IPS-NIHi7 (cell line): ENCODE data around the gene SERPINB4.
A peak's percentile ranks its signal among the peaks of the same experiment; 100 is the strongest.
"Not testable (repeated sequence)": the region's sequence is repeated elsewhere in the genome, so short reads cannot be mapped to it uniquely, and the experiment has no call there.

Source experiments
- DNase-seq: peaks from one replicate; pipeline ENCODE4 v3.0.0; 2012; ENCODE audit warnings: mixed read lengths; ENCODE audit errors: extremely low spot score

SERPINB4 gene

GRCh38 chr18:63644142-63644541, at the start of gene SERPINB4:
Gene SERPINB4, minus strand, starts transcription at chr18:63644256. Its CDS starts 679 bp downstream, at chr18:63643577.
- not testable (repeated sequence) for DNase-seq

DNA sequence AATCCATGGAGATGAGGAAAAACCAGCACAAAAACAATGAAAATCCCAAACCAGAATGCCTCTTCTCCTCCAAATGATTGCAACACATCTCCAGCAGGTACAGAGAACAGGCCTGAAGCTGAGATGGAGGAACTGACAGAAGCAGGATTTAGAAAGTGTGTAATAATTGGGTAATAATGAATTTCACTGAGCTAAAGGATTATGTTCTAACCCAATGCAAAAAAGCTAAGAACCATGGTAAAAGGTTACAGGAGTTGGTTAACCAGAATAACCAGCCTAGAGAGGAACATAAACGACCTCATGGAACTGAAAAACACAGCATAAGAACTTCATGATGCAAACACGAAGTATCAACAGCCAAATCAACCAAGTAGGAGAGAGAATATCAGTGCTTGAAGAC, 45.0 kb upstream of the SERPINB4 start:
- DNase-seq: no peak

- no peak for DNase-seq
Measured at GRCh38 chr18:63686871-63687270, 42.8 kb upstream of the SERPINB4 start.

DNA sequence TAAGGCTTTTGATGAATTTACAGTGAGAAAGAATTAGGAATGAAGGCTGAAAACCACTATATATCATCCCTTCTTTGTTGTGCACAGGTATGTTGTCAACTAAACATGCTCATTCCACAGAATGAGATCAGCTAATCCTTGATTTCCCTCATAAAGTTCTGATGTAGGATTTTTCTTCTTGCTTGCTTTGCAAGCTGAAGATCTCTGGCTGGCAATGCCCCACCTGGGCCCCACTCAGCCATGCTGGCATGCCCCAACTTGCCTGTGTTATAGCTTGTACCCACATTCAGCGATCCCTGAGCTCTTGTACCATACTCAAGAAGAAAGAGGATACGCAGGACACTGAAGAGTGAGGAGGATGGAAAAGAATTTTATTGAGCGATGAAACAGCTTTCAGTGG, 40.7 kb upstream of the SERPINB4 start:
- DNase-seq: no peak

GRCh38 chr18:63683890-63684289, 39.8 kb upstream of the SERPINB4 start:
- no peak for DNase-seq

- peak; percentile 60 for DNase-seq
Measured at GRCh38 chr18:63683152-63683551, 39.1 kb upstream of the SERPINB4 start.

DNA sequence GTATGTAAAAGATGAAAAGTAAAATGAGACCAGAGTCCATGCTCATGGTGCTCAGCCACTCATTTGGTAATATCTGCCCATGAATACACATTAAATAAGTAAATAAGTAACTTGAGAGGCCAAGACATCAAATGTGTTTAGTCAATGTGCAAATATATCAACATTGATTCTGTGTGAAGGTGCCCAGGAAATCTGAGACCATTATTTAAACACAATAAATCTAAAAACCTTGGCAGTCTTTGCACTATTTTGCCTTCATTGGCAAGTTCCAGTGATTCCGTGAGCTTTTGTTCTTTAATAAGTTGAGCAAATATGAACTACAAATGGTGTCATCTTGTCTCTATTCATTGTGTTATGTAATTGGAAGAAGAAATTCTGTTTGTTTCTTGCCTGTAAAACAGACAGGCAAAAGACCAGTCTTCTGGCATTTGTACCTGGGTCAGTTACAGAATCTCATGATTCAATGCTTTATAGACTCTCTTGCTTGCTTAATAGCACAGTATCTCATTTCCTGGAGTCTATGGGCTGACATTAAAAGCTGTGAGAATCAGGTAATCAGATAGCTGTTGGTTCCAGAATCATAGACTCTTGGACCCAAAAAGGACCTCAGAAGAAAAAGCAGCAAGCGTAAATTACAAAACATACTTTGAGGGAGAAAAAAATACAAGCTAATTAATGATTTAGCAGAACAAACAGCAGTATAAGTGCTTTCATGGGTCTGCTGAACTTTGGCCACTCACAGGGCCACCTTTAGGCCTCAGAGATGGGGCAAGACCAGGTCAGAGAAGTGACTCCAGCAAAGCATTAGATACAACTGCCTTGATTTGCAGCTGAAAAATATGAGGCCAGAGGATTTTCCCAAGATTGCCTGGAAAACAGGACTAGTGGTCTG, 37.6 kb upstream of the SERPINB4 start:
- no peak for DNase-seq

DNA sequence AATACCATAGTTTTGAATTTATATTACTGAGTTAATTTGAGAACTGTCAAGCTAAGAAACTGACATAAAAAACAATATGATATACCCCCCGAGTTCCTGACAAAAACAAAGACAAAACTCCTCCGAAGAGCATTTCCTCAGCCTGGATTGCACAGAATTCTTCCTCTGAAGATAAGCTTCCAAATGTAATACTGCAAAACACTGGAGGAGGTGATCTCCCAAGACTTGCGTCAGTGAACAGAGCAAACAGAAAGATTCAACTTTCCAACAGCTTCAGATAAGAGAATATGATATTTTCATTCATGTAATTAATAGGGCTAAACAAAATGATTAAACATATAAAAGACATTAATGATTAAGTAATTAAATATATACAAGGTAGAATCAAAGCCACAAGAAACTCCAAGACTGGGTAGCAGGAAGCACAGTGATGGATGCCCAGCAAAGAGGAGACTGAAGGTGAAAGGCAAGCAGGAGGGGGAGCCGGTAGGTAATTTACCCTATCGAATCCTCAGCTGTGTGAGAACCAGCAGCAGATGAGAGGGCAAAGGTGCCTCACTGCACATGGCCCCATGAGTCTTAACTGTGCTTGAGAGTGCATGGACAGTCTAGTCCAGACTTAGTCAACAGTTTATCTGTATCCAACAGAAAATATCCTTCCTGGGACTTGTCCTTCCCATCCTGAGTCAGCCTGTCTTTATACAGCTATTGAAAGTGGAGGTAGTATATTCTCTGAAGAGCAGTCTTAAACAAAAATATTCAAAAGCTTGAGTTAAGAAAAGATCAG, 36.0 kb upstream of the SERPINB4 start:
- no peak for DNase-seq

GRCh38 chr18:63677500-63678225, 33.6 kb upstream of the SERPINB4 start:
- no peak for DNase-seq

GRCh38 chr18:63676526-63677323, 32.7 kb upstream of the SERPINB4 start:
- peak; percentile 60 for DNase-seq

DNA sequence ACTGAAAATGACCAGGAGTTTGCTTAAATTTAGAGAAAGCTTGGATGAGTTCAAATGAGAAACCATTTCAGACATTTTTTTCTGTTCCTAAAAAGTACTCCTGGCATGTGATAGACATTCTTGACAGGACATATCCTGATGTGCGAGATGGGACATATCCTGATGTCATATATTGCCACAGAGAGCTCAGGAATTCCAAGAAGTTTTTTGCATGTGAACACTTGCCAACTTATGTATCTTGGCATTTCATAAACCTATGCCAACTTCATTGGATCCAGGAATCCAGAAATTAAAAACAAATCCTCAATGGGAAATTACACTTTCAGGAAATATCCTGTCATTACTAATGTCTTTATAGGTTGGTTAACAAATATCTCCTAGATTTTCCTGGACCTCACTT, 20.5 kb upstream of the SERPINB4 start:
- no peak for DNase-seq

DNA sequence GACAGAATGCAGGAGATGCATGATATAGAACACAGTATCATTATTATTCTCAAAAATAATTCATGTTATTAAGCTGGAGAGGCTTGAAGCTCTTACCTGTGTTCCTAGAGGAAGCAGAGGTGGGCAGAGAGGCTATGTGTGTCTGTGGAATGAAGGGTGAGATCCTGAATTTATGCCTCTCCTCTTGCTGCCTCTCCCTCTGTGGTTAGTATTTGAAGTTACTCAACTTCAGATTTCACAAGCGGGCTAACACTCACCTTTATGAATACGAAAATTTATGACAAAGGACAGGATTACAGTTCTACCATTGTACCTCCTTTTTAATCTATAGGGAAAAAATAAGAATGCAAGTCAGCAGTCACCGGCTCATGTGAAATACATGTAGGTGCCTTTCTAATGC, 17.7 kb upstream of the SERPINB4 start, which contains the start of gene SERPINB3:
SERPINB3 (minus strand) TSS at position 144 of the 400 bp plus-strand sequence. CDS start 677 bp downstream, outside the sequence.
- DNase-seq: not testable (repeated sequence)

DNA sequence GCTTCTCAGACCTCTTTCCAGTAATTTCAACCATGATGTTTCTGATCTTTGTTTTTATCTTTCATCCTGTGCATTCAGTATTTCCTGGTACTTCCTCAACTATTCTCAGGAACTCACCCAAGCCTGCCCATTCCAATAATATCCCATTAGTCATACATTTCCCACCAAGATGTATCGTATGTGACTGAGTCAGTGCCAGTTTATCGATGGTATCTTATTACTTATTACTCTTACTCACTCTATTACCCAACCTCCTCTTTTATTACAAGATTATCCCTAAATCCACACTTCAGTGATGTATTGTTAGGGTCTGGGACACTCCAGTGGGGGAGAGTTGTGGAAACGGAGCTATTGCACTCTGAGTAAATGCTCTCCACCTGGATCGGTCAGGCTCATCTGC, 14.9 kb upstream of the SERPINB4 start:
- not testable (repeated sequence) for DNase-seq

- not testable (repeated sequence) for DNase-seq
Measured at GRCh38 chr18:63650271-63650670, 6.2 kb upstream of the SERPINB4 start.

DNA sequence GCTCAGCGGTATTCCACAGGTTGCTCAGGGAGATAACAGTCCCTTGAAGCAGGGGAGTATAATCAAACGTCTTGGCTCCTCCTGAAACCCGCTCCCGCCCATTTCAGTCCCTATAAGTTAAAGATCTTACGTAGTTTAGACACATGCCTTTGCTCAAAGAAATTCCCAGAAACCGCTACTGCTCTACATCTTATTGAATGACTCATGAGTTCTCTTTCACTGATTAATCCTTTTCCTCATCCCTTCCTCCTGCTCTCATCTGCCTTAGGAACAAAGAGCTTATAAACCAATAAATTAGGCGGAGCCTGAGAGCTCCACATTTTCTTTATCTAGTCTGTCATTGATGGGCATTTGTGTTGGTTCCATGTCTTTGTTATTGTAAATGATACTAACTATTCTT, 4.2 kb upstream of the SERPINB4 start:
- no peak for DNase-seq

- DNase-seq: no peak
Measured at GRCh38 chr18:63646936-63647335, 2.9 kb upstream of the SERPINB4 start.

- not testable (repeated sequence) for DNase-seq
Measured at GRCh38 chr18:63644694-63645093, 638 bp upstream of the SERPINB4 start.

DNA sequence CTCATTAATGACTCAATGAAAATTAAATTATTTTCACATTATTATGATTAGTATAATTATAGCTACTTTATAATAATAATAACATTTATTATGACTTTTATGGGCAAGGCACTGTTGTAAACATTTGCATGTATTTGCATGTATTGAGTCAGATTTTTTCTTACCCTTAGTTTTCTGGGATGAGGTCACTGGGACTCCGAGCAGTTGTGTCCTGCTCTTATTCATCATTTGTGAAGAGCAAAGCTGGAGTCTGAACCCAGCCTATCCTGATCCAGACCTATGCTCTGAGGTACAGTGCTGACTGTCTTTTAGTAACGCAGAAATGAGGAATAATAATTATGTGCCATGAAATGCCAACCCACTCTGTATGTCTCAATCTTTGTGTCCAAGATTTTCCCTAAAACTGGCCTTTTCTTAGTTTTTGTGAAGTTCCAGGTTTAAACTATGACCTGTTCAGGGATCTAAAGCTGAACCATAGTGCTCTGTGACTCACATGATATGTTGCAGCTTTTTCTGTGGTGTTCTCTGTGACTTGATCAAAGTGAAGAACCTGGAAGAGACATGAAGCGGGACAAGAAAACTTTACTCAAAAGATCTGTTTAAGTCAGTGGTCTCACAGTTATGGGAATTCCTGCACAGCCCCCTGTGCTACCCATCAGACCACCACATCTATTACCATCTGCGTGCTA, 1.2 kb downstream of the SERPINB4 start:
- DNase-seq: not testable (repeated sequence)

DNA sequence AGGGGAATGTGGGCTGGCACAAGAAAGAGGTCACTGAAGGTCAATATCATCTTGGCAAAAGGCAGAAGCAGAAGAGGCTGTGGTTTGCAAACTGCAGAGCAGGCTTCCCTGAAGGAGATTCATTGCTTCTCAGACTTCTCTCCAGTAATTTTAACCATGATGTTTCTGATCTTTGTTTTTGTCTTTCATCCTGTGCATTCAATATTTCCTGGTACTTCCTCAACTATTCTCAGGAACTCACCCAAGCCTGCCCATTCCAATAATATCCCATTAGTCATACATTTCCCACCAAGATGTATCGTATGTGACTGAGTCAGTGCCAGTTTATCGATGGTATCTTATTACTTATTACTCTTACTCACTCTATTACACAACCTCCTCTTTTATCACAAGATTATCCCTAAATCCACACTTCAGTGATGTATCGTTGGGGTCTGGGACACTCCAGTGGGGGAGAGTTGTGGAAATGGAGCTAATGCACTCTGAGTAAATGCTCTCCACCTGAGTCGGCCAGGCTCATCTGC, 2.8 kb downstream of the SERPINB4 start:
- DNase-seq: not testable (repeated sequence)

DNA sequence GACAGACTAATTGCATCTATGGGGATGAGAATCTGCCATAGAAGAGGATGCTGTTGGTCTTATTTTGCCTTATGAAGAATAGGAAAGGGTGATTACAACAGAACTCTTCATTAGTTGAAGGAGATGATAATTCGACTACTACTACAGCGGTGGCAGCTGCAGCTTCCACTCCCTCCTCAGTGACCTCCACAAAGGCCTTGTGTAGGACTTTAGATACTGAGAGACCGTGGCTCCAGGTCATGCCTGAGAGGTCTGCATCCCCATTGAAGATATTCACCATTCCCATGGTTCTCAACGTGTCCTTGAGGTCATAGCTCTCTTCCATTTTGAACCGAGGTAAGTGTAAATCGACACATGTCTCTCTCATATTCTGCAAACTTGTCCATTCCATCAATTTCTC, 6.4 kb downstream of the SERPINB4 start:
- no peak for DNase-seq
